ENCODE data around the gene SCN9A.
"Not testable (repeated sequence)": the region's sequence is repeated elsewhere in the genome, so short reads cannot be mapped to it uniquely, and the experiment has no call there.

The SCN9A gene

DNA sequence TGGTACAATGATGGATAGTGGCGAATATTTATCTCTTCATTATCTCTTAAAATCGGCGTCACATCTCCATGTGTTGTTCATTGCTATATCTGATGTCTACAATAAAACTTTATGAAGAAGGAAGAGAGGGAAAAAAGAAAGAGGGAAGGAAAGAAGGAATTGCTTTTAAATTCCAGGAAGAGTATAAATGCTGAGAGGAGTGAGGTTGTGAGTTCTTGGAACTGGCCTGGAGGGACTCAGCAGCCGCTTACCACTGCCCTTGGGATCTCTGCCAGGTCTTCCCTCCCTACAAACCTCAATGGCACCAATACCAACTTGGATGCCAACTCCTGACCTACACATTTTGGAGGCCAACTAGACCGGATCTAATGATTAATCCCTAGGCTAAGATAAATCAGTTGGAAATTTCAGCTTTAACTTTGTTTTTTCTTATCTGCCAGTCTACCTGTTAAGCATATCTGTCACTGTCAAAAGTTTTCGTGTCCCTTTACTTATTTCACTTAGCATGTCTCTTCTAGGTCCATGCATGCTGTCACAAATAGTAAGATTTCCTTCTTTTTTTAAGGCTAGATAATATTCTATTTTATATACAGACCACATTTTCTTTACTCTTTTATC, 9.8 kb downstream of the SCN9A start:
- TF ChIP-seq, protein P1, sequence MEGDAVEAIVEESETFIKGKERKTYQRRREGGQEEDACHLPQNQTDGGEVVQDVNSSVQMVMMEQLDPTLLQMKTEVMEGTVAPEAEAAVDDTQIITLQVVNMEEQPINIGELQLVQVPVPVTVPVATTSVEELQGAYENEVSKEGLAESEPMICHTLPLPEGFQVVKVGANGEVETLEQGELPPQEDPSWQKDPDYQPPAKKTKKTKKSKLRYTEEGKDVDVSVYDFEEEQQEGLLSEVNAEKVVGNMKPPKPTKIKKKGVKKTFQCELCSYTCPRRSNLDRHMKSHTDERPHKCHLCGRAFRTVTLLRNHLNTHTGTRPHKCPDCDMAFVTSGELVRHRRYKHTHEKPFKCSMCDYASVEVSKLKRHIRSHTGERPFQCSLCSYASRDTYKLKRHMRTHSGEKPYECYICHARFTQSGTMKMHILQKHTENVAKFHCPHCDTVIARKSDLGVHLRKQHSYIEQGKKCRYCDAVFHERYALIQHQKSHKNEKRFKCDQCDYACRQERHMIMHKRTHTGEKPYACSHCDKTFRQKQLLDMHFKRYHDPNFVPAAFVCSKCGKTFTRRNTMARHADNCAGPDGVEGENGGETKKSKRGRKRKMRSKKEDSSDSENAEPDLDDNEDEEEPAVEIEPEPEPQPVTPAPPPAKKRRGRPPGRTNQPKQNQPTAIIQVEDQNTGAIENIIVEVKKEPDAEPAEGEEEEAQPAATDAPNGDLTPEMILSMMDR (IDR thresholded peaks at IDR 0.05; ENCODE audit: low read depth, low read length) = no peak
- DNase-seq (ENCODE audit: low read depth, low spot score) = peak; percentile 24
- in situ Hi-C loops (cut with HindIII; ENCODE audit: low sequenced_read_pairs) = no loop called here

DNA sequence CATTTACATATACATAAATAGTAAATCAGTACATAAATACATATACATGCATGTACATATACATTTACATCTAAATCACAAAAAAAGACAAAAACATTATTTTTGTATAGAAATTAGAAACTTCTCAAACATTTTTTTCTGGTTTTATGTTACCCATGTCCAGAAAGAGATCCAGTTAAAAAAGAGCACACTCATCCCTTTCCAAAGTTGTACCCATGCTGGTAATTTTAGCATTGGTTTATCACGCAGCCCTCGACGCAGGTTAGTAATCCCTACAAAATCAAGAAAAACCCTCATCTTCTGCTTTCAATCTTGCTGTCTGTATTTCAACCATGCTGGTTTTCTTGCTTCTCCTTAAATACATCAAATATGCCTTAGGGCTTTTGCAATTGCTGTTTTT, 10.5 kb downstream of the SCN9A start:
- TF ChIP-seq, protein P1 (IDR thresholded peaks at IDR 0.05; ENCODE audit: low read depth, low read length) = no peak

More for the DNA sequence above, 9.8 kb downstream of the SCN9A start:
- no peak overlapping the region for H3K4me3 ChIP-seq (ENCODE audit: low read depth, low read length)

DNA sequence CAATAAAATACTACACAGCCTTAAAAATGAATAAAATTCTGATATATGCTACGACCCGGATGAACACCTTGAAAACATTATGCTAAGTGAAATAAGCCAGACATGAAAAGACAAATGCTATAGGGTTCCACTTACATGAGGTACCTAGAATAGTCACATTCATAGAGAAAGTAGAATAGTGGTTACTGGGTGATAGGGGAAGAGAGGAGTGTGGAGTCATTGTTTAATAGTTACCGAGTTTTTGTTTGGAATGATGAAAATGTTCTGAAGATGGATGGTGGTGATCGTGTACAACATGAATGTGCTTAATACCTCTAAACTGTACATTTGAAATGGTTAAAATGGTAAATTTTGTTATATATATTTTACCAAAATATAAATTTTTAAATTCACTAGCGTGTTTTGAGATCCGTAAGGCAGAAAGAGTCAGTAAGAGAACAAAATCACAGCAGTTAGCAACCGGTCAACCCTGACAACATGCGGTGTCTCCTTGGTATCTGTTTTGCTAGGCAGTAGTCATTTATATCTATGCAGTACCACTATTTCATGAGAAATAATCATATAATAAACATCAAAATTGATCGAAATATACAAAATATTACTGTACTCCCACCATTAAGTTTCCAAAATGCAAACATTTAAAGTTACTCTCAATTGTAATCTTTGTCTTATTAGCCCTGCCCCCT, 11.1 kb downstream of the SCN9A start:
- TF ChIP-seq, protein P1 (IDR thresholded peaks at IDR 0.05; ENCODE audit: low read depth, low read length) = no peak
- no peak for DNase-seq (ENCODE audit: low read depth, low spot score)
- in situ Hi-C loops (cut with HindIII; ENCODE audit: low sequenced_read_pairs) = no loop called here
- H3K4me3 ChIP-seq (ENCODE audit: low read depth, low read length) = no peak overlapping the region

More for the DNA sequence above, 10.5 kb downstream of the SCN9A start:
- in situ Hi-C loops (cut with HindIII; ENCODE audit: low sequenced_read_pairs) = no loop called here
- DNase-seq (ENCODE audit: low read depth, low spot score) = no peak
- no peak overlapping the region for H3K4me3 ChIP-seq (ENCODE audit: low read depth, low read length)

DNA sequence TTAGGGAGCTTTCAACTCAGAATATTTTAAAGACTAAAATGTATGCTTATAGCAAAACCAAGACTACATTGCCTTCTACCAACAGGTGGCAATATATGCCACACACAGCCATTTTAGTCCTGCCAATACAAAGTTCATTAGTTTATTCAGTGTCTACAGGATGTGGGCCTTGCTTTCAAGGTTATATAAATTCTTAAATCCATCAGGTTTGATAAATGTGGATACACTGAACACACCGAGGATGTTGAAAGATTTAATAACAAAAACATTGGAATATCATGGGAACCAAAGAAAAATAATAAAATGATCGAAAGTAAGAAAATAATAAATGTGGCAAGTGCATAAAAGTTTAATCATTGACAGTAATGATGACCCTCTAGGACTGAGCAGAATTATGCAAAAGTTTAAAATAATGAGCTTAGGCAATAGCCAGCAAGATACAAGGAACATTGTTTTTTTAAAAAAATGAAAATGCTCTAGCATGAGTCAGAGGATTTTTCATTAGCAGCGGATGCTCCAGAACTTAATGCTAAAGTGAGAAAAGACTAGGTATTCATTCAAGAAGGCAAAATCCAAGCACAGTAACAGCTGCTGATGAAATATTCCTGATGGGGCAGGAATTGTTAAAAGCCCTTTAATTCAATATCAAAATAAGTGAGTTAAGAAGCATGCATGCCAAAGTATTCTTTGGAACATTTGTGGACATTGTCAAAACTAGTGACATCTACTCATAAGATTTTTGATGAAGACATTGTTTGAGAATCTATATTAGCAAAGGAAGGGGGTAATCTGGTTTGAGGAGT, 14.2 kb downstream of the SCN9A start:
- H3K4me3 ChIP-seq (ENCODE audit: low read depth, low read length) = no peak overlapping the region
- in situ Hi-C loops (cut with HindIII; ENCODE audit: low sequenced_read_pairs) = no loop called here
- TF ChIP-seq, protein P1 (IDR thresholded peaks at IDR 0.05; ENCODE audit: low read depth, low read length) = peak; percentile 67
- peak; percentile 64 for DNase-seq (ENCODE audit: low read depth, low spot score)

DNA sequence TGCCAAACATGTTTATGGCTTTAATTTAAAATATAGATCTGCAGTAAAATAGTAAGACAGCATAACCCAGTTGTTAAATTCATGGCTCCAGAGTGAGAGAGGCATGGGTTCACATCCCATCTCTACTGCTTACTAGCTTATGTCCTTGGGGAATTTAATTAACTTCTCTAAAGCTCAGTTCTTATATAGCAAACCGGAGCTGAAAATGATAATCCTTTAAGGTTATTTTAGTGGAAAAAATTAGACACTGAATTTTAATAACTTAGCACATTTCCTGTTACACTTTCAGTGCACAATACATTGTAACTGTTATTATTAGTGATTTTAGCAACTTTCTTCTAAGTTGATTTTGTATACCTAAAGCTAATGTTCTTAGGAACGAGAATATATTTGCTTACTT, 14.8 kb downstream of the SCN9A start:
- no peak overlapping the region for H3K4me3 ChIP-seq (ENCODE audit: low read depth, low read length)
- in situ Hi-C loops (cut with HindIII; ENCODE audit: low sequenced_read_pairs) = no loop called here
- no peak for DNase-seq (ENCODE audit: low read depth, low spot score)
- TF ChIP-seq, protein P1 (IDR thresholded peaks at IDR 0.05; ENCODE audit: low read depth, low read length) = no peak

DNA sequence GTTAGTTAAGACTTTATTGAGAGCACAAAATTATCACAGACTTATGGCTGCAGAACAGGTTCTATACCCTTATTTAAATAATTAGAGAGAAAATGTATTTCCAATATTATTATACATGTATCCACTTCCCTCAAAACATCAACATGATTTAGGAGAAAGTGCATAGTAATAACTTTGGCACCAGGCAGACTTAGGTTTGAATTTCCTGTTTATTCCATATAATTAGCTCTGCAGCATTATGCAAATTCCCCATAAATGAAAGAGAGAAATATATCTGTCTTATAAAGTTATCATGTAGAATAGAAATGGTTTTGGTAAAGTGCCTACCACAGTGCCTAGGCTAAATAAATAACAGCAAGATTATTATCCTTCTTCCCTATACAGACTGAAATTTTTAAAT, 15.3 kb downstream of the SCN9A start:
- in situ Hi-C loops (cut with HindIII; ENCODE audit: low sequenced_read_pairs) = no loop called here
- TF ChIP-seq, protein P1 (IDR thresholded peaks at IDR 0.05; ENCODE audit: low read depth, low read length) = no peak
- no peak overlapping the region for H3K4me3 ChIP-seq (ENCODE audit: low read depth, low read length)
- DNase-seq (ENCODE audit: low read depth, low spot score) = no peak

DNA sequence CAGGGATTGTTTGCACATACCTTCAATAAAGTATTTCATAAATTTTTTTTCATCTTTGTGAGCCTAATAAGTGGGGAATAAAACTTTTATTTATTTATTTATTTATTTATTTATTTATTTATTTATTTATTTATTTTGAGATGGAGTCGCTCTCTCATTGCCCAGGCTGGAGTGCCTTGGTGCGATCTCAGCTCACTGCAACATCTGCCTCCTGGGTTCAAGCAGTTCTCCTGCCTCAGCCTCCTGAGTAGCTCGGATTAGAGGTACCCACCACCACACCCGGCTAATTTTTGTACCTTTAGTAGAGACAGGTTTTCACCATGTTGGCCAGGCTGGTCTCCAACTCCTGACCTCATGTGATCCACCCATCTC, 17.8 kb downstream of the SCN9A start:
- H3K4me3 ChIP-seq (ENCODE audit: low read depth, low read length); in situ Hi-C loops (cut with HindIII; ENCODE audit: low sequenced_read_pairs); DNase-seq (ENCODE audit: low read depth, low spot score): not testable (repeated sequence)
